Activated effector memory CD4-positive, alpha-beta T cell treated with Interleukin-2 at 50 U/mL for 16 hours (primary cell): Measurements from ENCODE around the gene DDX17.

Experiments
- DNase-seq: peaks from one replicate; pipeline ENCODE4 v3.0.0-alpha.2; 2020

DDX17 gene

DNA sequence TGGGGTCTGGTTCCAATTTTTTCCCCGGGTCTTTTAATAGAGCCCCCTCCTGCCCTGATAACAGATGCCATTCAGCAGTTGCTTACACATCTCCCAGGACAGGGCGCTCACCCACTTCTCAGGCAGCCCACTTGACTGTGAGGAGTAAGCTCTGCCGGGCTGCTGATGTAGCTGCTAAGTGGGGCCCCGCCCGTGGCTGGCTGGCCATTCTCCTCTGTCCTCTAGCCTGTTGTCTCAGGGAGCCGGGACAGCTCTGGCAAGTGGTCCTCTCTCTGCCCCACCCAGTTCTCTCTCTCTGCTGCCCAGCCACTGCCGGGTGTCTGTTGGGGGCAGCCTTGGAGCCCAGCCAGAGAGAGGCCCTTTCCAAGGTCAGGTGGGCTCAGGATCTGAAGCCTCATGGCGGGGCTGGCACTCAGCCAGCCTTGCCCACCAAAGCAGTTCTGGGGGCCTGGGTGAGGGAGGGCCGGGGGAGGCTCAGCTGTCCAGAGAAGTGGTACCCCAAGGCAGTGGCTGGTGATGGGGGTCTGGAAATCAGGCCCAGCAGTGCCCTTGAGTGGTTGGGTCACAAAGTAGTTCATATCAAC, 60.0 kb downstream of the DDX17 start:
- DNase-seq, result no peak

DNA sequence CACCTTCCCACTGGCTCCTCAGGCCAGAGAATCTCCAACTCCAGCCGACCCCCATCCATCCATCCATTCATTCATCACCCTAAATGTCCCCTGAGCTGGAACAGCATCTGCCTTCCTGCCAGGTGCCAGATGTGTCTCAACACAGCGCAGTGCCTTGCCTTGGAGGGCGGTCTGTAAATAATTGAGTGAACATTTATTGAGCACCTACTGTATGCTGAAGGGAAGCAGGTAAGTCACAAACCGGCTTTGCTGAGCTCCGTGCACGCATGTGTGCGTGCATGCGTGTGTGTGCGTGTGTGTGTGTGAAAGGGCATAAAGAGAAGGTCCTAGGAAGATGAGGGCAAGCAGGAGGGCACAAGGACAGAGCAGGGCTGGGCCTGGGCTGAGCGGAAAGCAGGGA, 61.3 kb downstream of the DDX17 start:
- no peak for DNase-seq

GRCh38 chr22:38443628-38444521, 62.2 kb downstream of the DDX17 start:
- DNase-seq, result no peak

DNA sequence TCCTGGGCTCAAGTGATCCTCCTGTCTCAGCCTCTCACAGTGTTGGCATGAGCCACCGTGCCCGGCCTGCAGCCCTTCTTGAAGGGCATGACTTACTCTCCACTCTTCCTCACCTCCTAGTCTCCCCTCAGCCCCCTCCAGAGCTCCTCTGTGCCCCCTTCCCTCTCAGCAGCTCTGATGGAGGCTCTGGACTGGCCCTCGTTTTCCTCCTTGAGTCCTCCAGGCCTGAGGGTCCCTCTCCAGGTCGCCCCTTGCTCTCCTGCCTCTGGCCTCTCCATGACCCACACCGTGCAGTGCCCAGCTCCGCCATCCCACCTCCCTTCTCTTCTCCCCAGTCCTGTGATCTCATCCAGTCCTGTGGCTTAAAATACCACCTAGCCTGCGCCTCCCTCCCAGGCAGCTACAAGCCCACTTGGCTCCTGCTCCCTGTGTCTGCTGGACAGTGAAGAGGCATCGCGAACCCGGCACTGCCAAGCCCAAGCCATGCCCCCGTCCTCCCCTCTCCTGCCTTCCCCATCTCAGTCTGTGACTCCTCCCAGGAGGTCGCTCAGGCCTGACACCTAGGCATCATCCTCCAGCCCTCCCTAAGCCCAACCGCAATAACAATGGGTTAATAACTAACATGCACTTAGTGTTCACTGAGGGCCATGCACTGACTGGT, 63.0 kb downstream of the DDX17 start:
- DNase-seq, result no peak

GRCh38 chr22:38441620-38442287, 64.4 kb downstream of the DDX17 start:
- no peak for DNase-seq

DNA sequence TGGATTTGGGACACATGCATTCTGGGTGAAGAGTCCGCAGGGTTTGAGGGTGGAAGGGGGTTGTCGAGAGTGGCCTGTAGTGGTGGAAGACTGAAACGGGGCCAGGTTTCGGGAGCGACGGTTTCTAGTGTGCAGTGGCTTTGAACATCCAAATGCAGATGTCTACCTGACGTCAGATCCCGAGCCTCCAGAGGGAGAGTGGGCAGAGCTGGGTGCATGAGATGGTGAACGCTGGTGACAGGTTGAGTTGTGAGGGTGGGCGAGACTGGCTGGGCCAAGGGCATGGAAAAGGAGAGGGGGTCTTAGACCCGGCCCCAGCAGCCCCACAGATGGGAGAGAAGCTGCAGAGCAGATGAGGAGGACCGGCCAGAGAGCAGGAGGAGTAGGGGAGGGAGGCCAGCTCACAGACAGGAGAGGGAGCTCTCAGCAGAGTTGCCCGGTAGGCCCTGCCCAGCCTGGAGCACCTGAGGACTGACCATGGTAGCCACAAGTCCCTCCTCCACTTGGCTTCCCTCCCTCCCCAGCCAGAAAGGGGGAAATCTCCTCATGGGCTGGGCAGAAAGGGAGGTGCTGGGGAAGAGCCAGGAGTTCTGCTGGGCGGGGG, 65.3 kb downstream of the DDX17 start:
- DNase-seq, result no peak

- no peak for DNase-seq
Measured at GRCh38 chr22:38437416-38437815, 68.7 kb downstream of the DDX17 start.

DNA sequence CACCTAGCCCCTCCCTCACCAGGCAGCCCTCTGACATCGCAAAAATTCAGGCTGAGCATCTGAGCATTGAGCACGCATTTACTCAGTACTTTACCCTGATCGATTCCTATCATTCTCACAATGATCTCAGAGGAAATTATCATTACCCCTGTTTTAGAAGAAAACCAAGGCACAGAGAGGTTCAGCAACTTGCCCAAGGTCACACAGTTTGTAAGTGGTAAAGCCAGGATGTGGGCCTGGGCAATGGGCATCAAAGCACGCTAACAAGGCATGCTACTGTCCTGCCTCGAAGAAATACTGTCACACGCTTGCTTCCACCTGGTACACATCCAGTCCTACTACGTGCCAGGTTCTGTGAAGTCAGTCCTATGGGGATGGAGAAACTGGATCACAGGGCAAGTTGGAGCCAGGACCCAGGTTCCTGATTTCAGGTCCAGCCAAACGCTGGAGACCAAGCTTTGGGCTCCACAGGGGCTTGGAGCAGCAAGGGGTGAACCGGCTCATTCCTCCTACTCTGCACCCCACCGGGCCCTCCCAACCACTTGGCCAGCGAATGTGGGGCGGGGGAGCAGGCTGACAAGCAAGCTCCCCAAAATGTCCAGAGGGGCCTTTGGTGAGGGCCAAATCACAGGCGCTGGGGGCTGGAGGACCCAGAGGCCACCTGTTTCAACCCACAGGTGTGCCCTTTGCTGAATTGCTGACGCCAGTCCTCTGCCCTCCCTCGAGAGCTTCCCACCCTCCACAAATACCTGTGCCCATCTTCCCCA, 69.3 kb downstream of the DDX17 start:
- no peak for DNase-seq

DNA sequence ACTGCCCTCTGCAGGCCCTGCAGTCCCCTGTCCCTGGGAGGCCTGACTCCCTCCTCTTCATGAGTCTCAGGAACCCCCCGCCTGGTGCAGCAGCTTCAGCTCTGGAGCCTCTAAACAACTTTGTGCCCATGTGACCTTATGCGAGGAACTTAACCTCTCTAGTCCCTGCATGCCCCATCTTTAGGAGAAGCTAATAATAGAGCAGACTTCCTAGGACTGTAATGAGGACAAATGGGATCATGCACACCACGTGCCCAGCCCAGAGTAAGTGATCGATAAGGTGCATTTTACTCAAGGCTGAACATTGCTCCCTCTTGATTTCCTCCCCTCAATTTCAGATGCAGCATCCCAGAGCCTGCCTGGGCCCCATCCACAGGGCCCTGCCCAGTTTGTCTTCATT, 70.1 kb downstream of the DDX17 start:
- DNase-seq, result no peak

DNA sequence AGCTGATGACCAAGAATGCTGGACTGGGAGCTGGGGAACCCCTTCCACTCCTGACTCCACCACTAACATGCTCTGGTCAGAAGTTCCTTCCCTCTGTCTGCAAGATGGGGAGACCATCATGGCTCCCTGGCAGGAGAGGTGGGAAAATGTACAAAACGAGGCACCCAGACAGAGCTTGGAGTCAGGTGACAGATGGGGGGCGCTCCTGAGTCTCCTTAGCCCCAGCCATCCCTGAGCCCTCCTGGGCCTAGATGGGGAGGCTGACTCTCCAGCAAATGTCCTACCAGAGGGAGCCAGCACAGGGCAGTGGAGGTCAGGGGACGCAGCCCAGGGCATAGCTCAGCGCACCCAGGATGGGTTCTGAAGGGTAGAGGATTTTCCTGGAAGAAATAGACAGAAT, 71.1 kb downstream of the DDX17 start:
- DNase-seq, result no peak

- no peak for DNase-seq
Measured at GRCh38 chr22:38433871-38434270, 72.2 kb downstream of the DDX17 start.
